ENCODE measurements around the gene UBE2K. TPM values are rescaled to one million over a fixed set of nuclear protein-coding genes. Genes with fewer than 3 reads are reported as not detected.
"Not testable (repeated sequence)": the region's sequence is repeated elsewhere in the genome, so short reads cannot be mapped to it uniquely, and the experiment has no call there.

Gene UBE2K
- total and polyA plus RNA-seq, 7 donors: 24.5 to 75.9 (median 60.4) TPM

DNA sequence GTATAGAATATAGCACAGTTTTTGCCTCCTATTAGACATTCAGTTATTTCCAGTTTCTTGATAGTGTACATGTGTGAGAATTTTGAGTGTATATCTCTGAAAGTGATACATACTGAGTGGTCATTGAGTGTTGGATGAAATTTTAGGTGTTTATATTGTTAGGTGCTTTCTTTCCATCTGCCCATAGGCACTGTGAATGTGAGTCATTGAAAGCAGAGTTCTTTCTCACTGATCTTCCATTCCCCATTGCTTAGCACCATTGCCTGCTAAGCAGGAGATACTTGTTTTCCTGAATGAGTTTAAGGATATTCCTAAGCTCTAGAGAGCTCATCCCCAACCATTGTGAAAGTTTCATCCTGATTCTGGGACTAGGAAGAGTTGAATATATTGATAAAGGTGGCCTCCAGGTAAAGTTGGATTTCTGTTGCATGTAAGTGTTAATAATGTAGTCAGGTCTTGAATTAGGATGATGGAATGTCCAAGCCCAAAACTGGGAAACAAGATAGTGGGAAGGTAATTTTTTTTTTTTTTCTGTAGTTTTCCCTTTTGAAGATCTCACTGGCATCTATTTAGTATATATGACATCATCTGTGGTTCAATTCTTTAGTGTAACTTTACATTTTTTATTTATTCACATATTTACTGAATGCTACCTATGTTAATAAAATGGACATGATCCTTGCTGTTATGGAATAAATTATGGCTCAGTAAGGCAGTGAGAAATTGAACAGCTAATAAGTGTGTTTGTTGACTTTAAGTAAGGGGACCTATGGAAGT lies 22.1 kb downstream of the UBE2K start:
- TF ChIP-seq CTCF (IDR thresholded peaks at IDR 0.05): no peak
- H3K4me3 ChIP-seq: no peak overlapping the region
- no peak overlapping the region for H3K27ac ChIP-seq
- DNase-seq (no peak), ATAC-seq (no peak)
- intact Hi-C loops (cut with DNase I): loop anchor here in 1 of 2 donors (2.0 kb wide), 1 partner anchor 77 kb away; no protein-coding TSS in a partner anchor
- no peaks in the 10 kb centered on the region for H3K9me3 ChIP-seq
- peaks cover 26% of the 10 kb centered on the region for H3K4me1 ChIP-seq
- H3K36me3 ChIP-seq (ENCODE audit: insufficient read depth in 1 of 2, low read depth in 1 of 2): no peaks in the 10 kb centered on the region
- no peaks in the 10 kb centered on the region for H3K27me3 ChIP-seq (ENCODE audit: insufficient read depth in 3 of 3, low read length in 2 of 3)

DNA sequence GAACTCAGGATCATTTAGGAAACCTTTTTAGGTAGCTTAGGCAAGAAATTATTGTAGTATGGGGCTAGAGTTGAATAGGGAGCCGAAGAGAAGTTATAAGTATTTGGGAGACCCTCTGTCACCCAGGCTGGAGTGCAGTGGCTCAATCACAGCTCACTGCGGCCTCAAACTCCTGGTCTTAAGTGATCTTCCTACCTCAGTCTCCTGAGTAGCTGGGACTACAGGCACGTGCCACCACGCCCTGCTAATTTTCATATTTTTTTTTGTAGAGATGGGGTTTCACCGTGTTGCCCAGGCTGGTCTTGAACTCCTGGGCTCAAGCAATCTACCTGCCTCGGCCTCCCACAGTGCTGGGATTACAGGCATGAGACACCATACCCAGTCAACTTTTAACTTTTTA lies 23.3 kb downstream of the UBE2K start:
- not testable (repeated sequence) for H3K9me3 ChIP-seq; H3K27me3 ChIP-seq (ENCODE audit: insufficient read depth in 3 of 3, low read length in 2 of 3); H3K4me3 ChIP-seq; DNase-seq; H3K27ac ChIP-seq; H3K36me3 ChIP-seq (ENCODE audit: insufficient read depth in 1 of 2, low read depth in 1 of 2); ATAC-seq
- H3K4me1 ChIP-seq: peaks cover 25% of the 10 kb centered on the region
- intact Hi-C loops (cut with DNase I): loop anchor here in 1 of 2 donors (2.0 kb wide), 1 partner anchor 76 kb away; no protein-coding TSS in a partner anchor
- 90 to 92% (median 91%) methylated on average over 6 of the region's 6 CpGs for WGBS, 3 donors

- TF ChIP-seq CTCF (IDR thresholded peaks at IDR 0.05): no peak
- Histone ChIP-seq H3K36me3 (ENCODE audit: insufficient read depth in 1 of 2, low read depth in 1 of 2) (no peaks in the 10 kb centered on the region), H3K9me3 (no peaks in the 10 kb centered on the region), H3K27me3 (ENCODE audit: insufficient read depth in 3 of 3, low read length in 2 of 3) (no peaks in the 10 kb centered on the region), H3K27ac (no peak overlapping the region), H3K4me1 (peaks cover 25% of the 10 kb centered on the region), H3K4me3 (no peak overlapping the region)
- DNase-seq (no peak), ATAC-seq (peak; percentile 60 to 91 (median 67))
- WGBS, 3 donors: 30 to 49% (median 33%) methylated on average over 7 of the region's 7 CpGs
- intact Hi-C loops (cut with DNase I): loop anchor here in 1 of 2 donors (2.0 kb wide), 1 partner anchor 75 kb away; no protein-coding TSS in a partner anchor
These were observed 23.9 kb downstream of the UBE2K start for GRCh38 chr4:39721788-39722187.

- Histone ChIP-seq H3K4me3 (no peak overlapping the region), H3K36me3 (ENCODE audit: insufficient read depth in 1 of 2, low read depth in 1 of 2) (no peaks in the 10 kb centered on the region), H3K4me1 (peaks cover 24% of the 10 kb centered on the region), H3K27ac (no peak overlapping the region), H3K27me3 (ENCODE audit: insufficient read depth in 3 of 3, low read length in 2 of 3) (no peaks in the 10 kb centered on the region), H3K9me3 (no peaks in the 10 kb centered on the region)
- TF ChIP-seq CTCF (IDR thresholded peaks at IDR 0.05): no peak
- ATAC-seq: no peak
- DNase-seq: no peak
- 75 to 81% (median 76%) methylated on average over 4 of the region's 4 CpGs for WGBS, 3 donors
- intact Hi-C loops (cut with DNase I): no loop called here
These were observed 31.6 kb downstream of the UBE2K start for GRCh38 chr4:39729557-39729956.

DNA sequence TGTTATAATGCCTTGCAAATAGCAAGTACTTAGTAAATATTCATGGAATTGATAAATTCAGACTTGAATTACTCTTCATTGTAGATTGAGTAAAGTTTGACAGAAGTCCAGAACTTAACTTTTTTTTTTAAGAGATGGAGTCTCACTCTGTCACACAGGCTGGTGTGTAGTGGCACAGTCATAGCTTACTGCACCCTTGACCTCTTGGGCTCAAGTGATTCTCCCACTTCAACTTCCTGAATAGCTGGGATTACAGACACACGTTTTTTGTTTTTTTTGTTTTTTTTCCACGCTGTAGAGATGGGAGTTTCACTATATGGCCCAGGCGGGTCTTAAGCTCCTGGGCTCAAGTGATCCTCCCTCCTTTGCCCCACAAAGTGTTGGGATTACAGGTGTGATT lies 32.1 kb downstream of the UBE2K start:
- Histone ChIP-seq H3K4me3 (no peak overlapping the region), H3K36me3 (ENCODE audit: insufficient read depth in 1 of 2, low read depth in 1 of 2) (no peaks in the 10 kb centered on the region), H3K27me3 (ENCODE audit: insufficient read depth in 3 of 3, low read length in 2 of 3) (no peaks in the 10 kb centered on the region), H3K27ac (no peak overlapping the region), H3K4me1 (peaks cover 23% of the 10 kb centered on the region), H3K9me3 (no peaks in the 10 kb centered on the region)
- DNase-seq (no peak), ATAC-seq (no peak)
- TF ChIP-seq CTCF (IDR thresholded peaks at IDR 0.05): no peak
- WGBS, 3 donors: 69 to 70% (median 70%) methylated on average over 3 of the region's 3 CpGs
- intact Hi-C loops (cut with DNase I): no loop called here
